HG03558 (cell line): ENCODE measurements around the gene UPF3B.
"Not testable (repeated sequence)": the region's sequence is repeated elsewhere in the genome, so short reads cannot be mapped to it uniquely, and the experiment has no call there.

Experiments
- ATAC-seq: cut with Tn5 transposase; IDR thresholded peaks from one replicate; pipeline ENCODE4 v1.9.1; 2021; ENCODE audit warnings: moderate number of reproducible peaks; ENCODE audit not compliant: unreplicated experiment; ENCODE audit errors: extremely low read depth

Gene UPF3B, protein sequence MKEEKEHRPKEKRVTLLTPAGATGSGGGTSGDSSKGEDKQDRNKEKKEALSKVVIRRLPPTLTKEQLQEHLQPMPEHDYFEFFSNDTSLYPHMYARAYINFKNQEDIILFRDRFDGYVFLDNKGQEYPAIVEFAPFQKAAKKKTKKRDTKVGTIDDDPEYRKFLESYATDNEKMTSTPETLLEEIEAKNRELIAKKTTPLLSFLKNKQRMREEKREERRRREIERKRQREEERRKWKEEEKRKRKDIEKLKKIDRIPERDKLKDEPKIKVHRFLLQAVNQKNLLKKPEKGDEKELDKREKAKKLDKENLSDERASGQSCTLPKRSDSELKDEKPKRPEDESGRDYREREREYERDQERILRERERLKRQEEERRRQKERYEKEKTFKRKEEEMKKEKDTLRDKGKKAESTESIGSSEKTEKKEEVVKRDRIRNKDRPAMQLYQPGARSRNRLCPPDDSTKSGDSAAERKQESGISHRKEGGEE

DNA sequence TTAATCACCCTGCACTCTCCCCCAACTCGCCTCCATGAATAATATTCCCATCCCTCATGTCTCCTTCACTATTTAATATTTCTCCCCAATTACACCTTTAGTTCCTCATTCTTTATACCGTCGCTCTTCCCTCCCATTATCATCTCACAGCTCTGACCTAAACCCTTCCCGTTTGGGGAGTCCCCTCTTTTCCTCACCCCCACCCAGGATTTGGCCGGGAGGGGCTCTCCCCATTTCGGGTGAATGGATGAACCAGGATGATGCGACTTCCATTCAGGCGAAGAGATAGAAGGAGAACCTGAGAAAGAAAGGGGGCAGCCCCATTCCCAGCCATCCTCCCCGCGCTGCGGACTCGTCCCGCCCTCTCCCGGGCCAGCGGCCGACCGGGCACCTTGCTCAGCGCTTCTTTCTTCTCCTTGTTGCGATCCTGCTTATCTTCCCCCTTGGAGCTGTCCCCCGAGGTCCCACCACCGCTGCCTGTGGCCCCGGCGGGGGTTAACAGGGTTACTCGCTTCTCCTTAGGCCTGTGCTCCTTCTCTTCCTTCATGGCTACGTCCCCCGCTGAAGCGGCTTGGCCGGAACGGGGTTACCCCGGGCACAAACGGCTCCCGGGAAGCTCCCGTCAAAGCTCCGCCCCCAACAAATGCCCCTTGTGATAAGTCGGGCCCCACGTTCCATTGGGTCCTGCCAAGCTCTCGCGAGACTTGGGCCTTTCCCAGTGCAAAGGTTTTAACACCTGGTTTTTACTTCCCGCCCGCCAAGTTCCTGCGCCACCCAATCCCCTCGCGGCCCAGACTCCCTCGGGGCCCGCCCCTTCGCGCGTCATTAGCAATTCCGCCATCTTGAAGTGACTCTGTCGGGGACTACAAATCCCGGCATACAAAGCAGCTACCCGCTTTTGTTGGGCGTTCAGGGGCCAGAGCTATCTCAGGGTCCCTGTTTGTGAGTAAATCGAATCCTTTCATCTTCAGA, at the start of gene UPF3B:
Gene UPF3B (minus strand): TSS at position 582 of the 972 bp plus-strand sequence. CDS start 35 bp downstream, at position 547.
- ATAC-seq, result peak; percentile 84

DNA sequence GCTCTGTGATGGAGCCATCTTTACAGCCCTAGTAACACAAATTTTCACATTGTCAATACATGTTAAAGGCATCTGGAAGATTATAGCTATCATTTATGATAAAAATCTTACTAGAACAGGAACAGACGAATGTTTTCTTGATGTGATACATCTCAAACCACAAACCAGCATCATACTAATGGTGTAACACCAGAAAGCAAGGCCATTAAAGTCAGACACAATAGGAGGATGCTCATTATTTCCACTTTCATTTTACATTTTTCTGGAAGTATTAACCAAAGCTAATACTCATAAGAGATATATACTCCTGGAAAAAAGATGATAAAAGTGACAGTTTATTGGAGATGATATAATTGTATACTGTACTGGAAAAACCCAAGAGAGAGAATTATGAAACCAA, 48.2 kb upstream of the UPF3B start:
- no peak for ATAC-seq

DNA sequence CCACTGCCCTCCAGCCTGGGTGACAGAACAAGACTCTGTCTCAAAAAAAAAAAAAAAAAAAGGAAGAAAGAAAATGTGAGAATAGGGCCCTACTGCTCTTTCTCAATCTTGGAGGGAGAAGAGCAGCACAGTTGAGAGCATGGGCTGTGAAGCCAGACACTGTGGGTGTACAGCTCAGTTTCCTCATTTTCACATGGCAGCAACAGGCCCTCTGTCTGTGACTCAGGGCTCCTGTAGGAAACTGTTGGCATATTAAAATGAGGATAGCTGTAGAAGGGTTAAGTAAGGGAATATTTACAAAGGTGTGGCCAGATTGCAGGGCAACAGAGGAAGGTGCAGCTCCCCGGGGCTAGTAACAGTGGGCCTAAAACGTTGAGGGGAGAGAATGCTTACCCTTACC, 46.4 kb upstream of the UPF3B start:
- ATAC-seq, result no peak

DNA sequence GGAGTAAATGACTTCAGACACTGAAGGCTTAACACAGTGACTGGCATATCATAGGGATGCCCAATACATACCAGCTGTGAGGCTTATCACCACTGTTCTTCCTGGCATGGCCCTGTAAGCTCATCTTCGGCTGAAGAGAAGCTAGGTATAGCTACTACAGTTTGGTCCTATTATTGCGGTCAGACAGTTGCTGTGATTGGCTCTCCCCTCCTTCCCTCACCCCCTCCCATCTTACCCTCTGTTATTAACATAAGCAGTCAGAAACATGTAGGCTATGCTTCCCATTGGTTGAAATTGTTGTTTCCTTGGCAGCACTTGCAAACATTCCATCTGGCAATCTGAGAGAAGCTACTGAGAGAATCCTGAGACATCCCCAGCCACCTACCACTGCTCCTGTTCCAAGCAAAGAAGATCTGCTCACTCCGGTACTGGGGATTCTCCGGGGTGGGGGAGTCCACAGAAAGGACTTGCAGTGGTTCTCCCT, 43.1 kb upstream of the UPF3B start, which contains the start of gene AKAP14:
Gene AKAP14 (plus strand): TSS at position 51 of the 484 bp plus-strand sequence. CDS start 7,331 bp downstream, outside the sequence.
- ATAC-seq, result no peak

DNA sequence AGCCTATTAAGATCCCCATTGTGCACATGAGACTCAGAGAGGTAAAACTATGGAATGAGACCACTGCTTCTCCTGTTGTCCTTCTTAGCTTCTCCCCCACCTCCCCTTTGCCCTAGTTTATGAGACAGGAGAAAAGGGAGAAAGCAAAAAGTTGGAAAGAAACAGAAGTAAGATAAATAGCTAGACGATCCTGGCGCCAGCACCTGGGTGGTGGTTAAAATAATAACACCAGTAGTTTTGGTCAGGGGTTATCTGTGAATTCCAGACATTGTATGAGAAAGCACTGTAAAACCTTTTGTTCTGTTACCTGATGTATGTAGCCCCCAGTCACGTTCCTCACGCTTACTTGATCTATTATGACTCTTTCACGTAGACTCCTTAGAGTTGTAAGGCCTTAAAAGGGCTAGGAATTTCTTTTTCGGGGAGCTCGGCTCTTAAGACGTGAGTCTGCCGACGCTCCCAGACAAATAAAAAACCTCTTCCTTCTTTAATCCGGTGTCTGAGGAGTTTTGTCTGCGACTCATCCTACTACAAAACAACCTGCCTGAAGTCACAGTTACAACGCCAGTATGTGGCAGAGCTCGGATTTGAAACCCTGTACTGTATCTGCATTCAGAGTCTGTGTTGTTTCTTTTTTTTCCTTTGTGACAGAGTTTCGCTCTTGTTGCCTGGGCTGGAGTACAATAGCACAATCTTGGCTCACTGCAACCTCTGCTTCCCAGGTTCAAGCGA, 39.4 kb upstream of the UPF3B start:
- not testable (repeated sequence) for ATAC-seq

DNA sequence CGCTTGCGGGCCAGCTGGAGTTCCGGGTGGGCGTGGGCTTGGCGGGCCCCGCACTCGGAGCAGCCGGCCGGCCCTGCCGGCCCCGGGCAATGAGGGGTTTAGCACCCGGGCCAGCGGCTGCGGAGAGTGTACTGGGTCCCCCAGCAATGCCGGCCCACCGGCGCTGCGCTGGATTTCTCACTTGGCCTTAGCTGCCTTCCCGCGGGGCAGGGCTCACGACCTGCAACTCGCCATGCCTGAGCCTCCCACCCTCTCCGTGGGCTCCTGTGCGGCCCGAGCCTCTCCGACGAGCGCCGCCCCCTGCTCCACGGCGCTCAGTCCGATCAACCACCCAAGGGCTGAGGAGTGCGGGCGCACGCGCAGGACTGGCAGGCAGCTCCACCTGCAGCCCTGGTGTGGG, 37.9 kb upstream of the UPF3B start:
- not testable (repeated sequence) for ATAC-seq

DNA sequence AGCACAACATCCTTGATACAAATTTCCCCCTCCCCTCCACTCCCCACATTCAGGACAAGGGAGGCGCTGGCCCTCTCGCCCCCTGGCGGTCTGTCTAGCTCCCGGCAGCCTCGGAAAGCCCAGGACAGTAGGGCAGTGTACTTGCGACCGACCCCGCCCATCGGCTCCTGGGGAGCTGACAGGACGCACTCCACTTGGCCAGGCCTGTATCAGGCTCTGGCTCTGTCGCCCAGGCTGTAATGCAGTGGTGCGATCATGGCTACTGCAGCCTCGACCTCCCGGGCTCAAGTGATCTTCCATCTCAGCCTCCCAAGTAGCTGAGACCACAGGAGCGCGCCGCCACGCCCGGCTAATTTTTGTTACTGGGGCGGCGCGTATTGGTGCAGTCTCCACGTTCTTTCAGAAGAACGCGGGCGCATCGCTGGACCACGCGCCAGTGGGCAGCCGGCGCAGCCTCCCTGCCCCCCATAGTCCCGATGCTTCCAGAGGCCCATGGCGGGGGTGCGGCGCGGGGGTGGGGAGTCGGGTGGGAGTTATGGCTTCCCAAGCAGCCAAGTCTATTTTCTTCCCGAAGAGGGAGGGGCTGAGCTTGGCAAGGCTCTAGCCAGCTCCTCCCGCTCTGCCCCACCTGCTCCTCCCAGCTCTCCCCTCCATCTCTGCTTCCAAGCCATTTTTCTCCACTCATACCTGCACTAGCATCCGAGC, 35.1 kb upstream of the UPF3B start:
- ATAC-seq, result no peak

DNA sequence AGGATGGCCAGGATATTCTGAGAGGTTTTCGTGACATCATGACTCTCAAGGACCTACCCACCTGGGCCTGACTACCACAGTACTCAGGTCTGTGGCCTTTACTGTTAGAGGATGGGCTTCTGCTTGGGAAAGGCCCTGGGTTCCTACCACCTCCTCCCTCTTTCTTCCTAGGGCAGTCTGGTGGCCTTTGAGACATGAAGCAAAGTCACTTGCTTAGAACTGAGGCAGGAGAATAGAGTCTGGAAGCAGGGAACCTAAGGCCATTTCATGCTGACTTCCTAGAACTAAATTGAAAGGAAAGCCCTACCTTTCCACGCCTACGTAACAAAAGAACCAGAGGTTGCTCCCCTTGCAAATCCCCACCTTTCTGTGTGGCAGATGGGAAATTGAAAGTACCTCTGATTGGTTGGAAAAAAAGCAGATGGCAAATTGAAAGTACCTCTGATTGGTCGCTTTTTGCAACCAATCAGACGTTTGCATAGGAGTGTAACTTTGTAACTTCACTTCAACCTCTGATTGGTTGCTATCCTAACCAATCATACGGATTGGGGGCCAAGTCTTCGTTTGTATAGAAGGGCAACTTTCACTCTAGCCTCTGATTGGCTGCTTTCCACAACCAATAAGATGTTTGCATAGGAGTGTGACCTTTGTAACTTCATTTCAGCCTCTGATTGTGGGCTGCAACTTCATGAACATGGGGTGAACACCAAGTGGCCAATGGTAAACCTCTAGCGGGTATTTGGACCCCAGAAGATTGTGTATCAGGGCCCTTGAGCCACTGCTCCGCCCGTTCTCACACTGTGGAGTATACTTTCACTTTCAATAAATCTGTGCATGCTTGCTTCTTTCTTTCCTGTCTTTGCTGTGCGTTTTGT, 33.0 kb upstream of the UPF3B start:
- ATAC-seq, result no peak

DNA sequence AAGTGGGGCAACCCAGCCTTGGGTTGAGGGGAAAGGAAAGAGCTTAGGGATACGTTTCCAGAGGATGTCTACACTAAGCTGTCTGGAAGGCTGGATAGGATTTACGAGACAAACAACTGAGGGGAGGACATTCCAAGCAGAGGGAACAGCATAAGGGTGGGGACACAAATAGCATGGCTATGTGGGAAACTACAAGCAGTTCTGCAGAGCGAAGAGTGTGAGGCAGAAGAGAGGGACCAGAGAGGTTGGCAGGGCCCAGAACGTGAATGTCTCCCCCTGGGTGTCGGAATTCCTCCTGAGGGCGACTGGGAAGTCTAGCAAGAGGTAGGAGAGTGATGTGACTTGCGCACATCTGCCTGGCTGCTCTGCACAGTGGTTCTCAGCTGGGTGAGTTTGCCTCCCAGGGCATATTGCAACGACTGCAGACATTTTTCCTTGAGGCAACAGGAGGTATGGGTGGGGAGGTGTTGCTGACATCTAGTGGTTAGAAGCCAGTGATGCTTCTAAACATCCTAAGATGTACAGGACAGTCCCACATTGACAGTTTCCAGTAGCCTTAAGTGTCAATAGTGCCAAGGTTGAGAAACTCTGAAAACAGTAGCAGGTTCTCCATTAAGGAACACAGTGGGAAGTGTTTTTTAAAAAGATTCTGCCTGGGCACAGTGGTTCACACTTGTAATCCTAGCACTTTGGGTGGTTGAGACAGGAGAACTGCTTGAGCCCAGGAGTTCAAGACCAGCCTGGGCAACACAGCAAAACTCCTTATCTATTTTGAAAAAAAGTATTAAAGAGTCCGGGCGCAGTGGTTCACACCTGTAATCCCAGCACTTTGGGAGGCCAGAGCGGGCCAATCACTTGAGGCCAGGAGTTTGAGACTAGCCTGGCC, 28.0 kb upstream of the UPF3B start:
- ATAC-seq, result peak; percentile 73

DNA sequence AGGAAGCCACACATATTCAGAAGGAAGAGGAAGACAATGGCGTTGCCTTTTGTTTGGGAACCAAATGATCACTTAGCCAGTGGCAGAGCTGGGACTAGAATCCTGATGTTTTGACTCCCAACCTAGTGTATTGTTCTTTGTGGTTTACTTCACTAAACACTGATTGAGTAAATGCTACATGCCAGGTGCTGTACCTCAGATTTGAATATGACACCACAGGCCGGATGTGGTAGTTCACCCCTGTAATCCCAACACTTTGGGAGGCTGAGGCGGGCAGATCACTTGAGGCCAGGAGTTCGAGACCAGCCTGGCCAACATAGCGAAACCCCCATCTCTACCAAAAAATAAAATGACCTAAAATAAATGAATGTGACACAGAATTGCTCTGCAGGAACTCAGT, 27.3 kb upstream of the UPF3B start:
- ATAC-seq, result no peak

DNA sequence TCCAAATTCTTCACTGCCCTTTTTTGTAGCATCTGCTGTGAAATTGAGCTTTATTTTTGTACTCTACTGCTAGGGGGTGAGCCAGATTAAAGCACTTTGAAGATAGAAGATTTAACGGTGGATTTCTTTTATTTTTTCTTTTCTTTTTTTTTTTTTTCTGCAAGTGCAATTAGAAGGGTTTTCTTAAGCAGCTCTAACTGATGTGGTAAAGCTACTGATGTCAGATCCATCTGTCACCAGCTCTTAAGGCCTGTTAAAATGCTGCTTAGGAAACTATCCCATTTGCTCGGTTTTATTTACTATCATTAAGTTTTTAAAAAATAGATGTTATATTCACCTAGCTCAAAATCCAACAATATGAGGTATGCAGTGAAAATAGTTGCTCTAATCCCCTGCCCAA, 26.0 kb upstream of the UPF3B start:
- no peak for ATAC-seq

DNA sequence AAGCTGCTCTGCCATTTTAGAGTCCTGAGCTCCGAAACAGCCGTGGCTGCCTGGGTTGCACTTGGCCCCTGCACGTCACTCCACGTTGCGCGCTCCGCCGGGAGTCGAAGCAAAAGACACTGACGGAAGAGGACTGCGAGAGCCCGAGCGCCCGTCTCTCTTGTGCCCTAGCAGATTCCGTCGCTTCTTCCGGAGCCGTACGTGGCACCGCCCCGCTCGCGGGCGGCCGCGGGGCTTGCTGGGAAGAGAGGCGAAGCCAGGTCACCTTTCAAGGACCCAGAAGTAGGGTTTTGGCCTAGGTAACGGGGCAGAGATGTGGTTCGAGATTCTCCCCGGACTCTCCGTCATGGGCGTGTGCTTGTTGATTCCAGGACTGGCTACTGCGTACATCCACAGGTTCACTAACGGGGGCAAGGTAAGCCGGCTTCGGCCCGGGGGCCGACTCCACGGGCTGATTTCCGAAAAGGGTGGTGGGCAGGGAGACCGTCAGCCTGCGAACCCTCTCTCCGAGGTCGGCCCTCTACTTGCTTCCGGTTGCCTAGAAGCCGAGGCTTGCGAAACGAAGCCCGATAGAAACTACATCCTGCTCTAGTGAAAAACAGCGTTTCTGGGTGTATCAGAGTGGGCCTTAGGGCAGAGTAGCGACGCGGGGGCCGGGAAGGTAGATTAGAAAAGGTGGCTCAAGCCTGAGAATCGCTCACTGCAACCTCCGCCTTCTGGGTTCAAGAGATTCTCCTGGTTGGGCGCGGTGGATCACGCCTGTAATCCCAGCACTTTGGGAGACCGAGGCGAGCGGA, 19.0 kb upstream of the UPF3B start, which contains the start of the genes NDUFA1 and RNF113A:
Gene NDUFA1 (plus strand): TSS at position 234 of the 797 bp plus-strand sequence. CDS start 80 bp downstream, at position 314.
Gene RNF113A (minus strand): TSS at position 135 of the 797 bp plus-strand sequence. CDS start 120 bp downstream, at position 15.
- ATAC-seq, result peak; percentile 83

DNA sequence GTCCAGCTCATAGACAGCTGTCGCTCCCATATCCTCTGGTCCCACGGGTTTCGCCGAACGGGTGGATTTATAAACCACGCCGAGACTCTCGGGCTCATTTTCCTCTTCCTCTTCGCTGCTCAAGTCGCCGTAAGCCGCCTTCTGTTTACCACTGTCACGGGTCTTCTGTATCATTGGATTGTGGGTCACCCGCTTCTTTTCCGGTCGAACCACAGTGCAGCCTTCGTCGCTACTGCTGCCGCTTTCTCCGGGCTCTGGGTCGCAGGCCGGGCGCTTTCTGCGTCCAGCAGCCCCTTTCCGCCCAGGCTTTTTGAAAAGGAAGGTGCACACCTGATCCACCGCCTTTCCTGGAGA, 18.5 kb upstream of the UPF3B start:
- ATAC-seq, result peak; percentile 11

DNA sequence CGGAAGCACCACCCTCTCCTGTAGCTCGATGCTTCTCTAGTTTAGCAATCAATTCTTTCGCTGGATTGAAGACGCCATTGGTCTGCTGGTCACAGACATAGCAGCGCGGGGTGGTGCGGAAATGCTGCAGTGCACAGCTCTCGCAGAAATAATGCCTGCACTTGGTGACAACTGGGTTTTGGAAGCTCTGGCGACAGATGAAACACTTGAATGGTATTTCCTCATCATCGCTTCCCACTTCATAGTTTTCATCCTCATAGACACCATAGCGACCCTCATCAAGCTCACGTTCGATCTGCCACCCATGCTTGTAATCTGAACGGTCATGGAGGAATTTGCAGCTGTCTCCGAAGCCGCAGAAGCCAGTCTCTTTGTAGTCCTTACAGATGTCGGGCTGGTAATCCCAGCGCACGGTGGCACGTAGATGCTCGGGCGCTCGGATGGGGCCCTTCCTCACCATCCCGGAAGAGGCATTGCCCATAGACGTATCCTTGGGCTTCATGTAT, 17.9 kb upstream of the UPF3B start:
- ATAC-seq, result no peak

DNA sequence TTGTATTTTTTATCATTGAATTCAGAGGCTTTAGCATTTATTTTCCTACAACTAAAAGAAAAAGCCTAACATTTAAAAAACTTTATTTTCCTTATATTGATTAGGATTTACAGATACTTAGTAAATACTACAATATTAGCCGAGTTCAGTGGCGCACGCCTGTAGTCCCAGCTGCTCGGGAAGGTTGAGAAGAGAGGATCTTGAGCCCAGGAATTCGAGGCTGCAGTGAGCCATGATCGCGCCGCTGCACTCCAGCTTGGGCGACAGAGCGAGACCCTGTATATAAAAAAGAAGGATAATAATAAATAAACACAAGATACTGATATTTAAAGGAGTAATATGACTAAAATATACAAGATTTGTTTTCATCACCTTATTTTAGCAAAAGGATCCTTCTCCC, 681 bp upstream of the UPF3B start:
- ATAC-seq, result no peak

DNA sequence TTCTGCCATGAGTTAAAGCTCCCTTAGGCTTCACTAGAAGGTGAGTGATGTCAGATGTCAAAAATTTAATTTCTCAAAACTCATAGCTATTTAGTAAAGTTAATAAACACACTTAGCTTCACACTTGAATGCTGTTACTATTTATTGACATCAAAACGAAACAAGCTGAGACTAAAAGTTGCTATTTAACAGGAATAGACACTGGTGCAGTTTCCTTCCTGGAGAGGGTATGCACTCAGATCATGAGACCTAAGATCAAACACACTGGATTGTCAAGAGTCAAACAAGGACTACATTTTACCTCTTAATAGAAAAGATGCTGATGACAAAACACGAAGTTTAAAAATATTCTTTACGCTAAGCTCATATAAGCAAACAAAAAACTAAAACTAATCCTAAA, 18.9 kb downstream of the UPF3B start:
- ATAC-seq, result no peak
